Breast epithelium (tissue), 3 donors: ENCODE measurements around the gene PHTF2.

Experiments
- POLR2A ChIP-seq: fragments of 450-650 bp; IDR thresholded peaks from one replicate; pipeline ENCODE4 v1.6.1; 2016; ENCODE audit warnings: antibody characterized with exemption, mild to moderate bottlenecking, moderate library complexity
- POLR2AphosphoS5 ChIP-seq, 3 donors: sonication (generic); formaldehyde crosslinking; IDR thresholded peaks; one replicate each; pipeline ENCODE4 v1.6.1; 2017; ENCODE audit warnings: antibody characterized with exemption in 3 of 3
- TF ChIP-seq, protein P1 (sequence below), 3 donors: fragments of 450-650 bp; IDR thresholded peaks; one replicate each; pipeline ENCODE4 v1.5.1; 2016 to 2017; ENCODE audit warnings: antibody characterized with exemption in 3 of 3, mild to moderate bottlenecking in 3 of 3, moderate library complexity in 3 of 3

DNA sequence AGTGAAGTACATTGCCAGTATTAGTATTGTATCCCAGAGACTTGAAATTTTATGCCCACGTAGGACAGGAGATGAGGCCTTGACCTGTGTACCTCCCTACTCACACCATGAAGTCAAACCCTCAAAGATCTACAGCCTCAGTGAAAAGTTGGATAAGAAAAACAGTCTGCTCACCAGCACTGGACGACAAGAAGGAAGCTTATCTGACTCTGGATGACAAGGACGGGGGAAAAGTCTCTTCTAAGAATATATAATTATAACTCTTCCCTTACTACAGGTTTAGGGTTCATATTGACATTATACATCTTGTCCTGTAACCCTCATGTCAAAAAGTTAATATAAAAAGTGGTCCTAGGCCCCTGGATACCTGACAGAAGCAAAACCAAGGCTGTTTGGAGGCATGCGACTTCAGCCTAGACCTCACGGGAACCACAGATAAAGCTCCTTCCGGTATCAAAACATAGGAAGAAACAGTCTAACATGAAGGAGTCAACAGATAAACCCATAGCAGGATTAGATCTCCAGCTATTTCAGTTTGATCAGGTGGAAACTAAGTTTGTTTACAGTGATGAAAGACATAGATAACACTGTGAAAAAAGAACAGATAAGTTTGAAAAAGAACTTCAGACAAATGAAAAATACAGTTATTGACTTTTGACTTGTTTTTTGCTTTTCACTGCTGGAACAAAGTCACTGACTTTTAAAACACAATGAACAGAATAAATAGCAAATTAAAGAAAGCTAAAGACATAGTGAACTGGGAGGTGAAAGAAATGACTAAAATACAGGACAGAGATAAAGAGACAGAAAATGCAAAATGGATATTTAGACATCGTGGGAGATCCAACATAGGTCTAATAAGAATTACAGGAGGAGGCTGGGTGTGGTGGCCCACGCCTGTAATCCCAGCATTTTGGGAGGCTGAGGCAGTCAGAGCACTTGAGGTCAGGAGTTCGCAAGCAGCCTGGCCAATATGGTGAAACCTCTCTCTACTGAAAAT is 145.9 kb downstream of the PHTF2 start:
- TF ChIP-seq POLR2AphosphoS5 (IDR thresholded peaks at IDR 0.05) = no peak
- TF ChIP-seq, protein P1, sequence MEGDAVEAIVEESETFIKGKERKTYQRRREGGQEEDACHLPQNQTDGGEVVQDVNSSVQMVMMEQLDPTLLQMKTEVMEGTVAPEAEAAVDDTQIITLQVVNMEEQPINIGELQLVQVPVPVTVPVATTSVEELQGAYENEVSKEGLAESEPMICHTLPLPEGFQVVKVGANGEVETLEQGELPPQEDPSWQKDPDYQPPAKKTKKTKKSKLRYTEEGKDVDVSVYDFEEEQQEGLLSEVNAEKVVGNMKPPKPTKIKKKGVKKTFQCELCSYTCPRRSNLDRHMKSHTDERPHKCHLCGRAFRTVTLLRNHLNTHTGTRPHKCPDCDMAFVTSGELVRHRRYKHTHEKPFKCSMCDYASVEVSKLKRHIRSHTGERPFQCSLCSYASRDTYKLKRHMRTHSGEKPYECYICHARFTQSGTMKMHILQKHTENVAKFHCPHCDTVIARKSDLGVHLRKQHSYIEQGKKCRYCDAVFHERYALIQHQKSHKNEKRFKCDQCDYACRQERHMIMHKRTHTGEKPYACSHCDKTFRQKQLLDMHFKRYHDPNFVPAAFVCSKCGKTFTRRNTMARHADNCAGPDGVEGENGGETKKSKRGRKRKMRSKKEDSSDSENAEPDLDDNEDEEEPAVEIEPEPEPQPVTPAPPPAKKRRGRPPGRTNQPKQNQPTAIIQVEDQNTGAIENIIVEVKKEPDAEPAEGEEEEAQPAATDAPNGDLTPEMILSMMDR (IDR thresholded peaks at IDR 0.05) = no peak
- TF ChIP-seq POLR2A = no peak
